ENCODE data around the gene RGS9. TPM values are rescaled to one million over a fixed set of nuclear protein-coding genes. Genes with fewer than 3 reads are reported as not detected.

RGS9 gene
- total and polyA plus RNA-seq, 2 donors (not counting 1 experiment from before 2014, with no cell fraction given), result 0.36 to 3.4 TPM

DNA sequence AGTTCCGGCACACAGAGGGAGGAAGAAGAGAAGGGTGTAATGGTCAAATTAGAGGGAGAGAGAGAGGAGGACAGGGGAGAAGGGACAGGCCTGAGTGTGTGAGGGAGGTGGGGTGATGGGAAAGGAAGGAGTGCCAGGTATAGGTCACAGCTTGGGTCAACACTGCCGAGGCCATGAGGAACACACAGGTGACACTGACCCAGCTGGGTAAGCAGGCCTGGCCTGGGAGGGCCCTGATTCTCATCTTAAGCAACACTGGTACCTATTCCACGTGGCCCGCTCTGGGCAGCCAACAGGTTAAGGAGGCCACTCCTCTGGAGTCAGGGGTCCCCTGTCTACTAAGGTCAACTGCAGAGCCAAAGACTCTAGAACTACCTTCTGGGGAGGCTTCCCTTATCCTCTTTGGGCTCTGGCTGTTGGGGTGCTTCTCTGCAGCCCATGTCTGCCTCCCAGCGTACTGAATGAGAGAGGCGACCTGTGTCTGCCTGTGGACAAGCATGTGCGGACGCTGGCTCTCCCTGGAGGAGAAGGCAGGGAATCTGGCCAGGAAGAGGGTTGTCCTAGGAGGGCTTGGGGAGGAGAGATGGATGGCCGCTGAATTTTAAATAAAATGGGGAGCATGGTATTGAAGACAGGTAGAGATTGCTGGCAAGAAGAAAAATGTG lies 57.6 kb downstream of the RGS9 start:
- intact Hi-C loops (cut with micrococcal nuclease), result loop anchor here (5.0 kb wide), 1 partner anchor 73 kb away; no protein-coding TSS in a partner anchor
- Mint-ChIP-seq H3K27me3 (no peaks in the 10 kb centered on the region), H3K9me3 (ENCODE audit: insufficient read depth) (no peaks in the 10 kb centered on the region), H3K27ac (no peak overlapping the region), H3K4me1 (peaks cover 2% of the 10 kb centered on the region), H3K4me3 (no peak overlapping the region)
- no peaks in the 10 kb centered on the region for H3K36me3 ChIP-seq (replicated peaks in 1 of 2; ENCODE audit: control extremely low read depth in 1 of 2, control insufficient read depth in 1 of 2, extremely low read depth in 1 of 2, insufficient read depth in 2 of 2, low read length in 1 of 2)
- no peak for TF ChIP-seq EZH2 (IDR thresholded peaks at IDR 0.05; ENCODE audit: borderline replicate concordance, insufficient read depth, low read depth, low read length, poor library complexity, severe bottlenecking)
- TF ChIP-seq, protein P1, sequence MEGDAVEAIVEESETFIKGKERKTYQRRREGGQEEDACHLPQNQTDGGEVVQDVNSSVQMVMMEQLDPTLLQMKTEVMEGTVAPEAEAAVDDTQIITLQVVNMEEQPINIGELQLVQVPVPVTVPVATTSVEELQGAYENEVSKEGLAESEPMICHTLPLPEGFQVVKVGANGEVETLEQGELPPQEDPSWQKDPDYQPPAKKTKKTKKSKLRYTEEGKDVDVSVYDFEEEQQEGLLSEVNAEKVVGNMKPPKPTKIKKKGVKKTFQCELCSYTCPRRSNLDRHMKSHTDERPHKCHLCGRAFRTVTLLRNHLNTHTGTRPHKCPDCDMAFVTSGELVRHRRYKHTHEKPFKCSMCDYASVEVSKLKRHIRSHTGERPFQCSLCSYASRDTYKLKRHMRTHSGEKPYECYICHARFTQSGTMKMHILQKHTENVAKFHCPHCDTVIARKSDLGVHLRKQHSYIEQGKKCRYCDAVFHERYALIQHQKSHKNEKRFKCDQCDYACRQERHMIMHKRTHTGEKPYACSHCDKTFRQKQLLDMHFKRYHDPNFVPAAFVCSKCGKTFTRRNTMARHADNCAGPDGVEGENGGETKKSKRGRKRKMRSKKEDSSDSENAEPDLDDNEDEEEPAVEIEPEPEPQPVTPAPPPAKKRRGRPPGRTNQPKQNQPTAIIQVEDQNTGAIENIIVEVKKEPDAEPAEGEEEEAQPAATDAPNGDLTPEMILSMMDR (IDR thresholded peaks at IDR 0.05), result no peak
- H3K9me3 ChIP-seq (ENCODE audit: control extremely low read depth in 1 of 3, control insufficient read depth in 2 of 3, insufficient read depth in 1 of 3, low read length in 2 of 3), result no peaks in the 10 kb centered on the region
- ChIA-PET POLR2A (interaction anchor here (1.0 kb wide), 1 partner anchor 13 kb away, joined by 3 read pairs; no protein-coding TSS in a partner anchor), CTCF (interaction anchor here (0.9 to 1.8 kb wide), 2 partner anchors 9 to 58 kb away, joined by 4 to 5 read pairs; partner anchors contain the start of gene RGS9)
- H3K4me1 ChIP-seq (ENCODE audit: control insufficient read depth in 2 of 2, insufficient read depth in 2 of 2, low read length in 2 of 2), result no peaks in the 10 kb centered on the region
- H3K9ac ChIP-seq (ENCODE audit: low read length), result no peak overlapping the region
- no peaks in the 10 kb centered on the region for H3K27me3 ChIP-seq (replicated peaks in 1 of 4; ENCODE audit: control extremely low read depth in 1 of 4, control insufficient read depth in 3 of 4, insufficient read depth in 4 of 4, low read length in 3 of 4)
- ATAC-seq (ENCODE audit: low read depth), result no peak
- H3K4me3 ChIP-seq (ENCODE audit: control extremely low read depth in 1 of 5, extremely low read depth in 1 of 5, insufficient read depth in 1 of 5, low read depth in 2 of 5, low read length in 4 of 5), result no peak overlapping the region
- WGBS (ENCODE audit: insufficient coverage), result 89% methylated on average over 9 of the region's 9 CpGs
- no peak overlapping the region for H3K27ac ChIP-seq (ENCODE audit: low read length in 2 of 2)
- no peaks in the 10 kb centered on the region for H3K79me2 ChIP-seq (ENCODE audit: control insufficient read depth, insufficient read depth, low read length)
- no peaks in the 10 kb centered on the region for H4K20me1 ChIP-seq (ENCODE audit: control insufficient read depth, insufficient read depth, low read length, poor library complexity, severe bottlenecking)
- no peak overlapping the region for H3K4me2 ChIP-seq (replicated peaks; ENCODE audit: low read depth, low read length, poor library complexity, severe bottlenecking)
- H2AFZ ChIP-seq (ENCODE audit: insufficient read depth, low read depth, low read length, poor library complexity, severe bottlenecking), result no peak overlapping the region
- DNase-seq, result no peak

DNA sequence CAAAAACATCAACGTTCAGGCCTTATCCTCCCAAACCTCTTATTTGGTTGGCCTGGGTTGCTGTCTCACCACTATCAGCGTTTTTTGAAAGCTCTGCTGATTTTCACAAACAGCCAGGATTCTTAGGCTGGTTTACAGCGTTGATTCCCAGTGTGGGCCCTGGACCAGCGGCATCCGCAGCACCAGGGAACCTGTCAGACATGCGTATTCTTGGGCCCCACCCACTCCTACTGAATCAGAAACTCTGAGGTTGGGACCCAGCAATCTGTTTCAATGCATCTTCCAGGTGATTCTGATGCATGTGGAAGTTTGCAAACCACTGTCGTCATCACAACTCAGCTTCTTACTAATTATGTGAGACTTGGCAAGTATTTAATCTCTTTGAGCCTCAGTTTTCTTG lies 58.5 kb downstream of the RGS9 start:
- POLR2A ChIA-PET, result interaction anchor here (1.0 kb wide), 1 partner anchor 14 kb away, joined by 3 read pairs; no protein-coding TSS in a partner anchor

More for the DNA sequence above, 58.5 kb downstream of the RGS9 start:
- H3K4me1 Mint-ChIP-seq, result peaks cover 2% of the 10 kb centered on the region
- Histone ChIP-seq H3K27me3 (replicated peaks in 1 of 4; ENCODE audit: control extremely low read depth in 1 of 4, control insufficient read depth in 3 of 4, insufficient read depth in 4 of 4, low read length in 3 of 4) (no peaks in the 10 kb centered on the region), H2AFZ (ENCODE audit: insufficient read depth, low read depth, low read length, poor library complexity, severe bottlenecking) (no peak overlapping the region), H4K20me1 (ENCODE audit: control insufficient read depth, insufficient read depth, low read length, poor library complexity, severe bottlenecking) (no peaks in the 10 kb centered on the region), H3K36me3 (replicated peaks in 1 of 2; ENCODE audit: control extremely low read depth in 1 of 2, control insufficient read depth in 1 of 2, extremely low read depth in 1 of 2, insufficient read depth in 2 of 2, low read length in 1 of 2) (no peaks in the 10 kb centered on the region), H3K9me3 (ENCODE audit: control extremely low read depth in 1 of 3, control insufficient read depth in 2 of 3, insufficient read depth in 1 of 3, low read length in 2 of 3) (no peaks in the 10 kb centered on the region), H3K4me2 (replicated peaks; ENCODE audit: low read depth, low read length, poor library complexity, severe bottlenecking) (no peak overlapping the region), H3K9ac (ENCODE audit: low read length) (no peak overlapping the region), H3K27ac (ENCODE audit: low read length in 2 of 2) (no peak overlapping the region), H3K4me3 (ENCODE audit: control extremely low read depth in 1 of 5, extremely low read depth in 1 of 5, insufficient read depth in 1 of 5, low read depth in 2 of 5, low read length in 4 of 5) (no peak overlapping the region), H3K79me2 (ENCODE audit: control insufficient read depth, insufficient read depth, low read length) (no peaks in the 10 kb centered on the region), H3K4me1 (ENCODE audit: control insufficient read depth in 2 of 2, insufficient read depth in 2 of 2, low read length in 2 of 2) (no peaks in the 10 kb centered on the region)
- no peak overlapping the region for H3K27ac Mint-ChIP-seq
- no peaks in the 10 kb centered on the region for H3K27me3 Mint-ChIP-seq
- DNase-seq (no peak), ATAC-seq (ENCODE audit: low read depth) (no peak)
- H3K9me3 Mint-ChIP-seq (ENCODE audit: insufficient read depth), result no peaks in the 10 kb centered on the region
- WGBS (ENCODE audit: insufficient coverage), result 92% methylated on average over 5 of the region's 7 CpGs
- CTCF ChIA-PET, result interaction anchor here (0.6 to 1.8 kb wide), 5 partner anchors 9 to 257 kb away, joined by 3 to 5 read pairs (median 4); partner anchors contain the start of gene RGS9
- TF ChIP-seq, protein P1 (IDR thresholded peaks at IDR 0.05), result no peak
- no peak for TF ChIP-seq EZH2 (IDR thresholded peaks at IDR 0.05; ENCODE audit: borderline replicate concordance, insufficient read depth, low read depth, low read length, poor library complexity, severe bottlenecking)
- H3K4me3 Mint-ChIP-seq, result no peak overlapping the region
- intact Hi-C loops (cut with micrococcal nuclease), result loop anchor here (5.0 kb wide), 1 partner anchor 73 kb away; no protein-coding TSS in a partner anchor
